ENCODE data around the gene JOSD2. TPM values are rescaled to one million over a fixed set of nuclear protein-coding genes. Genes with fewer than 3 reads are reported as not detected.

JOSD2 gene
- total RNA-seq, 4 donors from 2014 or later: 8.5 to 25.0 (median 21.2) TPM

DNA sequence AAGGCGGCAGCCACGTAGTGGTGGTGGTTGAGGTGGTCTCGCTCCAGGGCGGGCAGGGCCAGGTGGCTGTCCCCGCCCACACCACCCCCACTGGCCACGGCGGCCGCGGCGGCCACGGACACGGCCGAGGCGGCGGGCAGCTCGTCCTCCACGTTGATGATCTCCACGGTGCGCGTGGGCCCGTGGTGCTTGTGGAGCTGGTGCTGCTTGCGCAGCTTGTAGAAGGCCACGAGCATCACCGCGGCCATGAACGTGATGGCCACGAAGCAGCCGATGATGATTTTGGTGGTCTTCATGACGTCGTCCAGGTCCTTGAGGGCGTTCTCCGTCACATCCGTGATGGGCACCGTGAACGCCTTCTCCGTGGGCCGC is 6.7 kb upstream of the JOSD2 start:
- H3K4me3 ChIP-seq (ENCODE audit: low read depth, poor library complexity, severe bottlenecking): no peak overlapping the region
- 96% methylated on average over 36 to 37 of the region's 37 CpGs for WGBS, 2 donors
- intact Hi-C loops (cut with DNase I; ENCODE audit: low total_unique reads): no loop called here
- no peak for TF ChIP-seq POLR2A (IDR thresholded peaks at IDR 0.05)
- no peak for TF ChIP-seq CTCF (IDR thresholded peaks at IDR 0.05)
- no peak for DNase-seq (ENCODE audit: low spot score in 2 of 2)

- 58 to 71% methylated on average over 41 to 53 of the region's 53 CpGs for WGBS, 2 donors
- TF ChIP-seq CTCF (IDR thresholded peaks at IDR 0.05) (no peak), POLR2A (IDR thresholded peaks at IDR 0.05) (no peak)
- no peak overlapping the region for H3K4me3 ChIP-seq (ENCODE audit: low read depth, poor library complexity, severe bottlenecking)
- intact Hi-C loops (cut with DNase I; ENCODE audit: low total_unique reads): no loop called here
- DNase-seq (ENCODE audit: low spot score in 2 of 2): no peak
Observed at GRCh38 chr19:50516964-50517703, 6.1 kb upstream of the JOSD2 start.

DNA sequence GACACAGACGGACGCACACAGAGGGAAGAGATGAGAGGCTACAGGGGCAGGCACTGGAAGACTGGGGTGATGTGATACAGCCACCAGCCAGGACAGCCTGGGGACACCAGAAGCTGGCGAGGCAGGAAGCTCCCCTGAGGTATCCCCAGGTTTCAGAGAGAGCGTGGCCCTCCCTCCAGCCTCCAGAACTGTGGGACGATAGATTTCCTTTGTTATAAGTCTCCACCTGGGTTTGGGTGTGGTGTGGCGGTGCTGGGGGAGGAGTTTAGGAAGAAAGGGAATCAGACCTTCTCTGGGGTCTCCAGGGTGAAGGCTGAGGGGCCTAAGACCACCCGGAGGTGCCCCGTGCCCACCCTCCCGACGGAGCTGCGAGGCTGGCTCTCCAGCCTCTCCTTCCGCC is 5.5 kb upstream of the JOSD2 start:
- 38 to 41% methylated on average over 12 of the region's 12 CpGs for WGBS, 2 donors
- no peak overlapping the region for H3K4me3 ChIP-seq (ENCODE audit: low read depth, poor library complexity, severe bottlenecking)
- DNase-seq (ENCODE audit: low spot score in 2 of 2): no peak
- TF ChIP-seq POLR2A (IDR thresholded peaks at IDR 0.05): no peak
- no peak for TF ChIP-seq CTCF (IDR thresholded peaks at IDR 0.05)
- intact Hi-C loops (cut with DNase I; ENCODE audit: low total_unique reads): no loop called here

- TF ChIP-seq POLR2A (IDR thresholded peaks at IDR 0.05): no peak
- TF ChIP-seq CTCF (IDR thresholded peaks at IDR 0.05): no peak
- intact Hi-C loops (cut with DNase I; ENCODE audit: low total_unique reads): no loop called here
- no peak for DNase-seq (ENCODE audit: low spot score in 2 of 2)
- H3K4me3 ChIP-seq (ENCODE audit: low read depth, poor library complexity, severe bottlenecking): no peak overlapping the region
- whole genome bisulfite sequencing, 2 donors: 71% methylated on average over 10 of the region's 11 CpGs; no CpG with 5 or more reads in 1 of the 2 donors
Observed at GRCh38 chr19:50515168-50515561, 4.2 kb upstream of the JOSD2 start.

DNA sequence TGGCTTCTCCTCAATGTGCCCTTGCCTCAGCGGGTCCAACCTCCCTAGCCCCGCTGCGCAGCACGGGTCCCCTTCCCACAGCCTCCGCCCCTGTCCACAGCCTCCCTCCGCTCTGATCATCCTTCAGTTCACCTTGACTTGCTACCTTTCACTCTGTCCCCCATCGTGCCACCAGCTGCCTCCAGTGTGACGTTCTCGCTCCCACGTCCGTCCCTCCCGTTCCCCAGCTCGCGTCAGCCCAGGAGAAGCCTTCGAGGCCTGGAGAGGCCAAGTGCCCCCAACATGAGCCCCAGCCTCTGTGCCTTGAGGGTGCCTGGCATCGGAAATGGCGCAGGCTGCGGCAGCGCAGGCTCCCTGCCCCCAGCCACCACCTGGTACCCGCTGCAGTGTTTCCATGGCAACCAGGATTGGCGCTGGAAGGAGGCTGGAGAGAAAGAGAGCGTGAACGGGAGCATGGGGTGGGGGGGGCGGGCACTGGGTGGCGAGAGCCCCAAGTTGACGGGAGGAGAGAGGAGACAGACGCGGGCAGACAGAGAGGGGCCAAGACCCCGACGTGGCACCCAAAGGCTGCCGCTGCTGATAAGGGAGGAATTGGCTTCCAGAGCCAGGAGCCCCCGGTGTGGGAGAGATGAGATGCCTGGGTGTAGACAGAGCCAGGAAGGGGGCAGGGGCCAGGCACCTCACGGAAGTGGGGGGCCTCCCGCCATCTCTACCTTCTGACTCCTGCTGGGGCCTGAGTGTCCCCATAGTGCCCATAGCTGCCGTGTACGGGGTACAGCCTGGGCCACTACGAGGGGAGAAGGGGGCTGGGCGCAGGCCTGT is 3.6 kb upstream of the JOSD2 start:
- intact Hi-C loops (cut with DNase I; ENCODE audit: low total_unique reads): no loop called here
- TF ChIP-seq CTCF (IDR thresholded peaks at IDR 0.05) (no peak), POLR2A (IDR thresholded peaks at IDR 0.05) (no peak)
- no peak for DNase-seq (ENCODE audit: low spot score in 2 of 2)
- WGBS, 2 donors: 36 to 40% methylated on average over 37 to 38 of the region's 38 CpGs
- H3K4me3 ChIP-seq (ENCODE audit: low read depth, poor library complexity, severe bottlenecking): no peak overlapping the region

Measured in lower leg skin (tissue), 4 donors.